ENCODE data around the gene MAML2.

Gene MAML2

GRCh38 chr11:95964281-95964680 is 378.7 kb downstream of the MAML2 start:
- no peak overlapping the region for H3K4me3 ChIP-seq (ENCODE audit: low read depth, low read length)
- in situ Hi-C loops (cut with HindIII; ENCODE audit: low sequenced_read_pairs): no loop called here
- no peak for TF ChIP-seq CTCF (IDR thresholded peaks at IDR 0.05; ENCODE audit: low read depth, low read length)
- DNase-seq (ENCODE audit: low read depth, low spot score): no peak

- no peak overlapping the region for H3K4me3 ChIP-seq (ENCODE audit: low read depth, low read length)
- no peak for TF ChIP-seq CTCF (IDR thresholded peaks at IDR 0.05; ENCODE audit: low read depth, low read length)
- no peak for DNase-seq (ENCODE audit: low read depth, low spot score)
- in situ Hi-C loops (cut with HindIII; ENCODE audit: low sequenced_read_pairs): no loop called here
These were observed 381.2 kb downstream of the MAML2 start for GRCh38 chr11:95961758-95962157.

- TF ChIP-seq CTCF (IDR thresholded peaks at IDR 0.05; ENCODE audit: low read depth, low read length): no peak
- H3K4me3 ChIP-seq (ENCODE audit: low read depth, low read length): no peak overlapping the region
- no peak for DNase-seq (ENCODE audit: low read depth, low spot score)
- in situ Hi-C loops (cut with HindIII; ENCODE audit: low sequenced_read_pairs): no loop called here
These were observed 392.1 kb downstream of the MAML2 start for GRCh38 chr11:95950905-95951304.

- DNase-seq (ENCODE audit: low read depth, low spot score): no peak
- H3K4me3 ChIP-seq (ENCODE audit: low read depth, low read length): no peak overlapping the region
- in situ Hi-C loops (cut with HindIII; ENCODE audit: low sequenced_read_pairs): no loop called here
- no peak for TF ChIP-seq CTCF (IDR thresholded peaks at IDR 0.05; ENCODE audit: low read depth, low read length)
These were observed 394.4 kb downstream of the MAML2 start for GRCh38 chr11:95948637-95949036.

GRCh38 chr11:95944623-95945022 is 398.4 kb downstream of the MAML2 start:
- in situ Hi-C loops (cut with HindIII; ENCODE audit: low sequenced_read_pairs): no loop called here
- no peak for TF ChIP-seq CTCF (IDR thresholded peaks at IDR 0.05; ENCODE audit: low read depth, low read length)

GRCh38 chr11:95943546-95943945 is 399.4 kb downstream of the MAML2 start:
- no peak overlapping the region for H3K4me3 ChIP-seq (ENCODE audit: low read depth, low read length)
- in situ Hi-C loops (cut with HindIII; ENCODE audit: low sequenced_read_pairs): no loop called here
- no peak for TF ChIP-seq CTCF (IDR thresholded peaks at IDR 0.05; ENCODE audit: low read depth, low read length)
- DNase-seq (ENCODE audit: low read depth, low spot score): no peak

More at GRCh38 chr11:95944623-95945022, 398.4 kb downstream of the MAML2 start:
- DNase-seq (ENCODE audit: low read depth, low spot score): no peak
- no peak overlapping the region for H3K4me3 ChIP-seq (ENCODE audit: low read depth, low read length)

GRCh38 chr11:95939091-95939490 is 403.9 kb downstream of the MAML2 start:
- TF ChIP-seq CTCF (IDR thresholded peaks at IDR 0.05; ENCODE audit: low read depth, low read length): no peak
- H3K4me3 ChIP-seq (ENCODE audit: low read depth, low read length): no peak overlapping the region
- DNase-seq (ENCODE audit: low read depth, low spot score): no peak
- in situ Hi-C loops (cut with HindIII; ENCODE audit: low sequenced_read_pairs): no loop called here

Data from astrocyte of the spinal cord (primary cell).